H1 (cell line): ENCODE results near the gene CGNL1. TPM values are rescaled to one million over a fixed set of nuclear protein-coding genes. Genes with fewer than 3 reads are reported as not detected.

Experiments used
- ASH2L ChIP-seq: fragments of 200-600, 300-600 bp; sonication (generic); IDR thresholded peaks from one replicate; pipeline ENCODE4 v1.7.1; 2017; ENCODE audit warnings: low read length
- polyA plus RNA-seq, 7 experiments: library from polyadenylated mRNA; depleted of rRNA in 3 of 7; stranded (reverse) in 5 of 7; unstranded in 2 of 7; fragments of >200 nt in 5 of 7; fragments of 200-250 nt in 2 of 7; gene quantifications; 1 replicate in 5 of 7; 2 replicates in 1 of 7; 4 replicates in 1 of 7; pipeline versions ENCODE4 v1.2.1 to v1.2.3, GENCODE V29; 2011 to 2013; ENCODE audit warnings: missing spikeins in 2 of 7, mixed read lengths in 2 of 7
- total RNA-seq: library from RNA; stranded (reverse); fragmentation: NEBNext Ultra II Directional; extraction: Animal tissue kit (Norgen Biotek cat#: 25700); gene quantifications from 2 replicates; pipeline ENCODE4 v1.2.1, GENCODE V29; 2021

CGNL1 gene
- total and polyA plus RNA-seq, 2 of the 8 experiments (the other 6 are each of a cell fraction or from before 2014, with no cell fraction given): 21.8 to 75.6 TPM

- no peak for TF ChIP-seq ASH2L
Observed at GRCh38 chr15:57566834-57567233, 190.5 kb downstream of the CGNL1 start (continued).
